ENCODE data around the gene CLCN3. TPM values are rescaled to one million over a fixed set of nuclear protein-coding genes. Genes with fewer than 3 reads are reported as not detected.
"Not testable (repeated sequence)": the region's sequence is repeated elsewhere in the genome, so short reads cannot be mapped to it uniquely, and the experiment has no call there.

Gene CLCN3
- total RNA-seq, 1 donor from 2014 or later = 58.1 TPM

GRCh38 chr4:169723207-169723965 is 103.0 kb downstream of the CLCN3 start:
- no peaks in the 10 kb centered on the region for H3K36me3 Mint-ChIP-seq (ENCODE audit: unreplicated experiment)
- no peaks in the 10 kb centered on the region for H3K9me3 Mint-ChIP-seq (ENCODE audit: unreplicated experiment)
- no peaks in the 10 kb centered on the region for H3K27me3 Mint-ChIP-seq (ENCODE audit: unreplicated experiment)
- no peak for DNase-seq
- H3K4me3 Mint-ChIP-seq (ENCODE audit: unreplicated experiment) = no peak overlapping the region
- TF ChIP-seq, protein P1, sequence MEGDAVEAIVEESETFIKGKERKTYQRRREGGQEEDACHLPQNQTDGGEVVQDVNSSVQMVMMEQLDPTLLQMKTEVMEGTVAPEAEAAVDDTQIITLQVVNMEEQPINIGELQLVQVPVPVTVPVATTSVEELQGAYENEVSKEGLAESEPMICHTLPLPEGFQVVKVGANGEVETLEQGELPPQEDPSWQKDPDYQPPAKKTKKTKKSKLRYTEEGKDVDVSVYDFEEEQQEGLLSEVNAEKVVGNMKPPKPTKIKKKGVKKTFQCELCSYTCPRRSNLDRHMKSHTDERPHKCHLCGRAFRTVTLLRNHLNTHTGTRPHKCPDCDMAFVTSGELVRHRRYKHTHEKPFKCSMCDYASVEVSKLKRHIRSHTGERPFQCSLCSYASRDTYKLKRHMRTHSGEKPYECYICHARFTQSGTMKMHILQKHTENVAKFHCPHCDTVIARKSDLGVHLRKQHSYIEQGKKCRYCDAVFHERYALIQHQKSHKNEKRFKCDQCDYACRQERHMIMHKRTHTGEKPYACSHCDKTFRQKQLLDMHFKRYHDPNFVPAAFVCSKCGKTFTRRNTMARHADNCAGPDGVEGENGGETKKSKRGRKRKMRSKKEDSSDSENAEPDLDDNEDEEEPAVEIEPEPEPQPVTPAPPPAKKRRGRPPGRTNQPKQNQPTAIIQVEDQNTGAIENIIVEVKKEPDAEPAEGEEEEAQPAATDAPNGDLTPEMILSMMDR (IDR thresholded peaks at IDR 0.05; ENCODE audit: partially characterized antibody, unreplicated experiment) = no peak
- no peaks in the 10 kb centered on the region for H3K4me1 Mint-ChIP-seq (ENCODE audit: low read depth, unreplicated experiment)
- H3K27ac Mint-ChIP-seq (ENCODE audit: unreplicated experiment) = no peak overlapping the region

- H3K27me3 Mint-ChIP-seq (ENCODE audit: unreplicated experiment) = no peaks in the 10 kb centered on the region
- TF ChIP-seq, protein P1 (IDR thresholded peaks at IDR 0.05; ENCODE audit: partially characterized antibody, unreplicated experiment) = no peak
- no peak for DNase-seq
- no peaks in the 10 kb centered on the region for H3K36me3 Mint-ChIP-seq (ENCODE audit: unreplicated experiment)
- H3K4me1 Mint-ChIP-seq (ENCODE audit: low read depth, unreplicated experiment) = no peaks in the 10 kb centered on the region
- H3K9me3 Mint-ChIP-seq (ENCODE audit: unreplicated experiment) = no peaks in the 10 kb centered on the region
- no peak overlapping the region for H3K27ac Mint-ChIP-seq (ENCODE audit: unreplicated experiment)
- H3K4me3 Mint-ChIP-seq (ENCODE audit: unreplicated experiment) = no peak overlapping the region
Measured at GRCh38 chr4:169724260-169724659, 103.9 kb downstream of the CLCN3 start.

DNA sequence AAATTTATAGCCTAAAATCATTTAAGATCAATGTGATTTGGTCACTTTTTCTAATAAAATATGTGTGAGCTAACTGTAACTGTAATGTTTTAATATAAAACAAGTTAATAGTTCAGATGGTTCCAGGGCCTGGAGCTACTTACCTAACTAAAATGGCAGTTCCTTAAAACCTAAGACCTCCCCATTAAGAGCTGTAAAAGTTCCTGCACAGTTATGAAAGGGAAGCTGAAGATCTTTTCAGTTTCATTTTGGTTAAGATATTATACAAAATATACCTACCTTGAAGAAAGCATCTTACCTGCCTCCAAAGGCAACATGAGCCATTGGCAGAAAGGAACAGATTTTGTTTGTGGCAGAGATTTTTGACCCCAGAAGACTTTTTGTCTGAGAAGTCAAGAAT is 107.2 kb downstream of the CLCN3 start:
- TF ChIP-seq, protein P1 (IDR thresholded peaks at IDR 0.05; ENCODE audit: partially characterized antibody, unreplicated experiment) = no peak
- H3K4me1 Mint-ChIP-seq (ENCODE audit: low read depth, unreplicated experiment) = no peaks in the 10 kb centered on the region
- H3K27ac Mint-ChIP-seq (ENCODE audit: unreplicated experiment) = no peak overlapping the region
- H3K27me3 Mint-ChIP-seq (ENCODE audit: unreplicated experiment) = no peaks in the 10 kb centered on the region
- no peaks in the 10 kb centered on the region for H3K9me3 Mint-ChIP-seq (ENCODE audit: unreplicated experiment)
- no peak for DNase-seq
- H3K36me3 Mint-ChIP-seq (ENCODE audit: unreplicated experiment) = no peaks in the 10 kb centered on the region
- H3K4me3 Mint-ChIP-seq (ENCODE audit: unreplicated experiment) = no peak overlapping the region

DNA sequence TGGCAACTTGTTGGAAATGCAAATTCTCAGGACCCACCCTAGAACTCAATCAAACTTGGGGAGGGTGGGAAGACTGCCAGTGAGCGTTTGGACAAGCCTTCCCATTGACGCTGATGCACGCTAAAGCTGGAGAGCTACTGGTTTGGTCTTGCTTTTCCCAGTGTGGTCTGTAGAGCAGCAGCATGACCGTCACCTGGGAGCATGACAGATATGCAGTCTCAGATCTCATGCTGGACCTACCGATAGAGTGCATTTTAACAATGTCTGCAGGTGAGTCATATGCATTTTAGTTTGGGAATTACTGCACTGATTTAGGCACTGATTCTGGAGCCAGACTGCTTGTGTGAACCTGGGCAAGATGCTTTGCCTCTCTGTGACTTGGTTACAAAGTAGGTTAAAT is 110.2 kb downstream of the CLCN3 start:
- TF ChIP-seq, protein P1 (IDR thresholded peaks at IDR 0.05; ENCODE audit: partially characterized antibody, unreplicated experiment) = no peak
- Mint-ChIP-seq H3K4me3 (ENCODE audit: unreplicated experiment) (no peak overlapping the region), H3K36me3 (ENCODE audit: unreplicated experiment) (no peaks in the 10 kb centered on the region), H3K27ac (ENCODE audit: unreplicated experiment) (no peak overlapping the region), H3K27me3 (ENCODE audit: unreplicated experiment) (no peaks in the 10 kb centered on the region), H3K9me3 (ENCODE audit: unreplicated experiment) (no peaks in the 10 kb centered on the region), H3K4me1 (ENCODE audit: low read depth, unreplicated experiment) (no peaks in the 10 kb centered on the region)
- DNase-seq = no peak

GRCh38 chr4:169738604-169739003 is 118.2 kb downstream of the CLCN3 start:
- not testable (repeated sequence) for H3K4me3 Mint-ChIP-seq (ENCODE audit: unreplicated experiment); H3K36me3 Mint-ChIP-seq (ENCODE audit: unreplicated experiment); H3K4me1 Mint-ChIP-seq (ENCODE audit: low read depth, unreplicated experiment); H3K27ac Mint-ChIP-seq (ENCODE audit: unreplicated experiment); DNase-seq; H3K27me3 Mint-ChIP-seq (ENCODE audit: unreplicated experiment); H3K9me3 Mint-ChIP-seq (ENCODE audit: unreplicated experiment)

Measured in glutamatergic neuron (in vitro differentiated cells).